Uterus (tissue), 2 donors: ENCODE data around the gene AGBL4.

Experiments
- CTCF ChIP-seq, 4 experiments: fragments of 200-600 bp in 2 of 4; fragments of 450-650 bp in 2 of 4; sonication (generic) in 2 of 4; IDR thresholded peaks; one replicate each; pipeline ENCODE4 v1.5.1; 2016 to 2019; ENCODE audit warnings: antibody characterized with exemption in 4 of 4, mild to moderate bottlenecking in 2 of 4, moderate library complexity in 1 of 4
- POLR2A ChIP-seq, 2 donors: fragments of 450-650 bp; IDR thresholded peaks; one replicate each; pipeline ENCODE4 v1.6.1; 2016; ENCODE audit warnings: antibody characterized with exemption in 2 of 2, mild to moderate bottlenecking in 1 of 2, moderate library complexity in 1 of 2

GRCh38 chr1:48640836-48641492 is 1382.8 kb downstream of the AGBL4 start:
- TF ChIP-seq CTCF (IDR thresholded peaks at IDR 0.05) (no peak), POLR2A (IDR thresholded peaks at IDR 0.05) (no peak)
